DOHH2 (cell line): ENCODE data around the gene VAV1.

Experiments used
- H3F3A ChIP-seq: fragments of 200-600 bp; sonication (generic), shearing (Covaris generic); 2 replicates; pipeline ENCODE4 v1.6.0; 2016; ENCODE audit warnings: antibody characterized with exemption, mild to moderate bottlenecking; ENCODE audit not compliant: control insufficient read depth, insufficient read depth
- H3K27ac ChIP-seq: fragments of 200-600 bp; sonication (generic); 2 replicates; pipeline ENCODE4 v1.5.1; 2014; ENCODE audit warnings: low read depth, mild to moderate bottlenecking, low read length, moderate library complexity
- H3K27me3 ChIP-seq: fragments of 200-600 bp; sonication (generic); 2 replicates; pipeline ENCODE4 v1.6.1; 2014; ENCODE audit warnings: mild to moderate bottlenecking, low read length, mixed read lengths; ENCODE audit not compliant: control insufficient read depth
- H3K36me3 ChIP-seq: fragments of 200-600 bp; sonication (generic); 2 replicates; pipeline ENCODE4 v1.6.1; 2014; ENCODE audit warnings: mild to moderate bottlenecking, low read length, moderate library complexity, mixed read lengths; ENCODE audit not compliant: control insufficient read depth
- H3K4me1 ChIP-seq: fragments of 200-600 bp; sonication (generic); 2 replicates; pipeline ENCODE4 v1.6.1; 2014; ENCODE audit warnings: mild to moderate bottlenecking, low read length, mixed read lengths; ENCODE audit not compliant: control insufficient read depth
- H3K4me2 ChIP-seq: fragments of 200-600 bp; sonication (generic); 2 replicates; pipeline ENCODE4 v1.6.0; 2014; ENCODE audit warnings: mild to moderate bottlenecking, low read length, moderate library complexity
- H3K4me3 ChIP-seq: fragments of 200-600 bp; sonication (generic); 2 replicates; pipeline ENCODE4 v1.5.1; 2014; ENCODE audit warnings: mild to moderate bottlenecking, low read length, mixed read lengths
- H3K79me2 ChIP-seq: fragments of 200-600 bp; sonication (generic); 2 replicates; pipeline ENCODE4 v1.6.1; 2014; ENCODE audit warnings: mild to moderate bottlenecking, low read length, mixed read lengths; ENCODE audit not compliant: control insufficient read depth
- H3K9me2 ChIP-seq: fragments of 200-600 bp; sonication (generic); replicated peaks from 2 replicates; pipeline ENCODE4 v1.6.1; 2014; ENCODE audit warnings: mild to moderate bottlenecking, low read length, mixed read lengths; ENCODE audit not compliant: control insufficient read depth
- H3K9me3 ChIP-seq: fragments of 200-600 bp; sonication (generic); 2 replicates; pipeline ENCODE4 v1.6.1; 2014; ENCODE audit warnings: antibody characterized with exemption, low read length, mixed read lengths; ENCODE audit not compliant: control insufficient read depth, insufficient read depth
- H4K20me1 ChIP-seq: fragments of 200-600 bp; sonication (generic); 2 replicates; pipeline ENCODE4 v1.6.0; 2014; ENCODE audit warnings: low read depth, mild to moderate bottlenecking, antibody characterized with exemption, low read length, moderate library complexity; ENCODE audit not compliant: control insufficient read depth, insufficient read depth
- EZH2phosphoT487 ChIP-seq: fragments of 200-600 bp; sonication (generic); IDR thresholded peaks from 2 replicates; pipeline ENCODE4 v1.6.1; 2017; ENCODE audit warnings: borderline replicate concordance, mild to moderate bottlenecking, antibody characterized with exemption, low read length, moderate library complexity, mixed read lengths
- TF ChIP-seq, protein P1 (sequence below): fragments of 200-600 bp; sonication (generic); IDR thresholded peaks from one replicate; pipeline ENCODE4 v1.5.1; 2014; ENCODE audit warnings: antibody characterized with exemption, mild to moderate bottlenecking, low read depth, low read length; ENCODE audit not compliant: poor library complexity, severe bottlenecking

Gene VAV1

DNA sequence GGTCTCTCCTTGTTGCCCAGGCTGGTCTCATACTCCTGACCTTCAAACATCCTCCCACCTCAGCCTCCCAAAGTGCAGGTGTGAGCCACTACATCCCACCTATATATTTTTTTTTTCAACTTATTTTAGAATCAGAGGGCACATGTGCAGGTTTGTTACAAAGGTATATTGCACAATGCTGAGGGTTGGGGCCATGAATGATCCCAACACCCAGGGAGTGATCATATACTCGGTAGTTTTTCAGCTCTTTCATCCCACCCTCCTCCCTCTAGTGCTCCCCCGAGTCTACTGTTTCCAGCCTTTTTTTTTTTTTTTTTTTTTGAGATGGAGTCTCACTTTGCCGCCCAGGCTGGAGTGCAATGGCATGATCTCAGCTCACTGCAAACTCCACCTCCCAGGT lies 76.5 kb downstream of the VAV1 start:
- no peaks in the 10 kb centered on the region for H4K20me1 ChIP-seq
- no peaks in the 10 kb centered on the region for H3K9me2 ChIP-seq
- no peak overlapping the region for H3K27ac ChIP-seq
- no peaks in the 10 kb centered on the region for H3F3A ChIP-seq
- no peak overlapping the region for H3K4me2 ChIP-seq
- peaks cover 14% of the 10 kb centered on the region for H3K36me3 ChIP-seq
- TF ChIP-seq, protein P1, sequence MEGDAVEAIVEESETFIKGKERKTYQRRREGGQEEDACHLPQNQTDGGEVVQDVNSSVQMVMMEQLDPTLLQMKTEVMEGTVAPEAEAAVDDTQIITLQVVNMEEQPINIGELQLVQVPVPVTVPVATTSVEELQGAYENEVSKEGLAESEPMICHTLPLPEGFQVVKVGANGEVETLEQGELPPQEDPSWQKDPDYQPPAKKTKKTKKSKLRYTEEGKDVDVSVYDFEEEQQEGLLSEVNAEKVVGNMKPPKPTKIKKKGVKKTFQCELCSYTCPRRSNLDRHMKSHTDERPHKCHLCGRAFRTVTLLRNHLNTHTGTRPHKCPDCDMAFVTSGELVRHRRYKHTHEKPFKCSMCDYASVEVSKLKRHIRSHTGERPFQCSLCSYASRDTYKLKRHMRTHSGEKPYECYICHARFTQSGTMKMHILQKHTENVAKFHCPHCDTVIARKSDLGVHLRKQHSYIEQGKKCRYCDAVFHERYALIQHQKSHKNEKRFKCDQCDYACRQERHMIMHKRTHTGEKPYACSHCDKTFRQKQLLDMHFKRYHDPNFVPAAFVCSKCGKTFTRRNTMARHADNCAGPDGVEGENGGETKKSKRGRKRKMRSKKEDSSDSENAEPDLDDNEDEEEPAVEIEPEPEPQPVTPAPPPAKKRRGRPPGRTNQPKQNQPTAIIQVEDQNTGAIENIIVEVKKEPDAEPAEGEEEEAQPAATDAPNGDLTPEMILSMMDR = no peak
- TF ChIP-seq EZH2phosphoT487 = no peak
- no peaks in the 10 kb centered on the region for H3K79me2 ChIP-seq
- no peak overlapping the region for H3K4me3 ChIP-seq
- no peaks in the 10 kb centered on the region for H3K9me3 ChIP-seq
- no peaks in the 10 kb centered on the region for H3K27me3 ChIP-seq
- H3K4me1 ChIP-seq = no peaks in the 10 kb centered on the region

DNA sequence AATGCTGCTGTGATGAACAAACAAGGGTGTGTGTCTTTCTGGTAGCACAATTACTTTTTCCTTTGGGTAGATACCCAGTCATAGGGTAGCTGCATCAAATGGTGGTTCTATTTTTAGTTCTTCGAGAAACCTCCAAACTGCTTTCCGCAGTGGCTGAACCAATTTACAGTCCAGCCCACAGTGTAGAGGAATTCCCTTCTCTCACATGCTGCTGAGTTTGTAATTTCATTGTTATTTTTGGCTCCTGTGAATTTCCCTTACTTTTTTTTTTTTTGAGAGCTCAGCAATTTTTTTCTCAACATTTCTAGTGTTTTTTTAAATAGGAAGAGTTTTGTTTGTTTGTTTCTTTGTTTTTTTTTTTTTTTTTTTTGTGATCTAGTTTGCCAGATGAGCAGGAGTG lies 77.4 kb downstream of the VAV1 start:
- Histone ChIP-seq H3K36me3 (peaks cover 21% of the 10 kb centered on the region), H3K9me2 (no peaks in the 10 kb centered on the region), H3K79me2 (no peaks in the 10 kb centered on the region), H3K9me3 (no peaks in the 10 kb centered on the region), H3K27me3 (no peaks in the 10 kb centered on the region), H4K20me1 (no peaks in the 10 kb centered on the region), H3K4me2 (no peak overlapping the region), H3F3A (no peaks in the 10 kb centered on the region), H3K27ac (no peak overlapping the region), H3K4me1 (no peaks in the 10 kb centered on the region), H3K4me3 (no peak overlapping the region)
- TF ChIP-seq, protein P1 = no peak
- TF ChIP-seq EZH2phosphoT487 = no peak

DNA sequence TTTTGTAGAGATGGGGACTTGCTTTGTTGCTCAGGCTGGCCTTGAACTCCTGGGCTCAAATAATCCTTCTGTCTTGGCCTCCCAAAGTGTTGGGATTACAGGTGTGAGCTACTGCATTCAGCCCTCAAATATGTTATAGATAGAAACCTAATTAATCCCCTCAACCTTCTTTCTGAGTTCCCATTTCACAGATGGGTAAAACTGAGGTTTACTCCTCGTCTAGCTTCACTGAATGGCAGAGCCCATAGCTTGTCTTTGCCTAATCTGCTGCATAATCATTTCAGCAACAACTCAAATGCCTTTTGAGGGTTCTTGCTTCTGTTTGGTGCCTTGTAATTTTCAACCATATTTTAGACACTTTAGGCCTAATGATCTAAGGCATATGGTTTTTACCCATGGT lies 78.9 kb downstream of the VAV1 start:
- TF ChIP-seq EZH2phosphoT487 = no peak
- TF ChIP-seq, protein P1 = no peak
- Histone ChIP-seq H3F3A (no peaks in the 10 kb centered on the region), H3K4me2 (no peak overlapping the region), H3K4me3 (no peak overlapping the region), H3K9me2 (no peaks in the 10 kb centered on the region), H3K4me1 (no peaks in the 10 kb centered on the region), H3K9me3 (no peaks in the 10 kb centered on the region), H3K27me3 (no peaks in the 10 kb centered on the region), H3K79me2 (no peaks in the 10 kb centered on the region), H3K36me3 (peaks cover 28% of the 10 kb centered on the region), H4K20me1 (no peaks in the 10 kb centered on the region), H3K27ac (no peak overlapping the region)

DNA sequence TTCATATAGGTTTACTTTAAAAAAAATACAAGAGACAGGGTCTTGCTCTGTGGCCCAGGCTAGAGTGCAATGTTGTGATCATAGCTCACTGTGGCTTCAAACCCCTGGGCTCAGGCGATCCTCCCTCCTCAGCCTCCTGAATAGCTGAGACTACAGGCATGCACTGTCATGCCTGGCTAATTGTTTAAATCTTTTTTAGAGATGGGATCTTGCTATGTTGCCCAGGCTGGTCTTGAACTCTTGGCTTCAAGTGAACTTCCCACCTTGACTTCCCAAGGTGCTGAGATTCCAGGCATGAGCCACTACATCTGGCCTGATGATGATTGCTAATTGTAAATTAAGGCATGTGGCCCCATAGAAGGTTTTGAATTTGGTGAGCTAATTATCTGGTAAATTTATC lies 79.5 kb downstream of the VAV1 start:
- H3K9me3 ChIP-seq = no peaks in the 10 kb centered on the region
- TF ChIP-seq, protein P1 = no peak
- TF ChIP-seq EZH2phosphoT487 = no peak
- H3F3A ChIP-seq = no peaks in the 10 kb centered on the region
- H3K4me3 ChIP-seq = no peak overlapping the region
- no peaks in the 10 kb centered on the region for H4K20me1 ChIP-seq
- H3K27me3 ChIP-seq = no peaks in the 10 kb centered on the region
- peaks cover 28% of the 10 kb centered on the region for H3K36me3 ChIP-seq
- H3K27ac ChIP-seq = no peak overlapping the region
- no peaks in the 10 kb centered on the region for H3K9me2 ChIP-seq
- no peaks in the 10 kb centered on the region for H3K4me1 ChIP-seq
- no peaks in the 10 kb centered on the region for H3K79me2 ChIP-seq
- no peak overlapping the region for H3K4me2 ChIP-seq
